Activated naive CD8-positive, alpha-beta T cell (primary cell): ENCODE measurements around the gene PGS1.
A peak's percentile ranks its signal among the peaks of the same experiment; 100 is the strongest.

Experiments used
- H3K27ac Mint-ChIP-seq: one replicate; pipeline ENCODE4 v1.8.0; 2021; ENCODE audit warnings: mixed read lengths
- H3K27me3 Mint-ChIP-seq: one replicate; pipeline ENCODE4 v1.8.0; 2021; ENCODE audit warnings: mixed read lengths
- H3K36me3 Mint-ChIP-seq: one replicate; pipeline ENCODE4 v1.8.0; 2021; ENCODE audit warnings: mixed read lengths
- H3K4me1 Mint-ChIP-seq: one replicate; pipeline ENCODE4 v1.8.0; 2021; ENCODE audit warnings: low read depth, mixed read lengths
- H3K4me3 Mint-ChIP-seq: one replicate; pipeline ENCODE4 v1.8.0; 2021; ENCODE audit warnings: mild to moderate bottlenecking, mixed read lengths
- H3K9me3 Mint-ChIP-seq: one replicate; pipeline ENCODE4 v1.8.0; 2021; ENCODE audit warnings: low read depth, mixed read lengths

The PGS1 gene

DNA sequence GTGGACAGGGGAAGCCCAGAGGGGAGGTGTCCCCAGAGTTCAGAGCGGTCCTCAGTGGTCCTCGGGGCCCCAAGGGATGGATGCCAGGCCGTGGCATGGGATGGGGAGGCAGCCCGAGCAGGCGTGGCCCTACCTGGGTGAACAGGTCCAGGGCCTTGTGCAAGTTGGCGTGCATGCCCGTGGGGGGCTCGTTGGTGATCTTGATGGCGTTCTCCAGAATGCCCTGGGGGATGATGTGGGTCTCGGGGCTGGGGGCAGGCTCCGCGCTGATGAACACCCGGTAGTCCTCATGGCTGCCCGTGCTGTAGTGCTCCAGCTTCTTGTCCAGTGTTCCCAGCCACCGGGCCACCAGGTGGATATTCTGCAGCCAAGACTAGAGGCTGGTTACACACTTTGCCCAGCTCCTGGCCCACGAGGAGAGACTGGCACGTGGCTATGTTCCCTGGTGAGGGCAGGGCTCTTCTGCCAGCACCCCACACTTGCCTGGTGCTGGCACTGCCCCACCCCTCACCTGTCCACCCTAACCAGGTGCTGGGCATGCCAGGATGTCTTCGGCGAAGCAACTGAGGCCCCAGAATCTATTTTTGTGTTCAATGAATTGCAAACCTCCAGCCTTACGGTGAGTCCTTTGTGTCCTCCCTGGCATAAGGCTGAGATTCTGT lies 59.2 kb downstream of the PGS1 start:
- Mint-ChIP-seq H3K36me3 (no peaks in the 10 kb centered on the region), H3K9me3 (no peaks in the 10 kb centered on the region), H3K27ac (no peak overlapping the region), H3K4me1 (no peaks in the 10 kb centered on the region), H3K27me3 (no peaks in the 10 kb centered on the region), H3K4me3 (no peak overlapping the region)

DNA sequence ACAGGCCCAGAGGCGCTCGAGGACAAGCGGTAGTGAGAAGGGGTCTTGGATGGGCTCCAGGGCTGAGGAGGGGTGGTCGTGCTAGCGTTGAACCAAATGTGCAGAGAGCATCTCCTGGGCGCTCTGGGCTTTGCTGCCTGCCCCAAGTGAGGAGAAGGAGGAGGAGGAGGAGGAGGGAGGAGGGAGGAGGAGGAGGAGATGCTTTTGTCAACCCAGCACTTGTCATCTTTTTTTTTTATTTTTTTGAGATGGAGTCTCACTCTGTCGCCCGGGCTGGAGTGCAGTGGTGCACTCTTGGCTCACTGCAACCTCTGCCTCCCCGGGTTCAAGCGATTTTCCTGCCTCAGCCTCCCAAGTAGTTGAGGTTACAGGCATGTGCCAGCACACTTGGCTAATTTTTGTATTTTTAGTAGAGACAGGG lies 59.8 kb downstream of the PGS1 start:
- peak overlapping the region; percentile 61 for H3K27ac Mint-ChIP-seq
- no peaks in the 10 kb centered on the region for H3K36me3 Mint-ChIP-seq
- no peak overlapping the region for H3K4me3 Mint-ChIP-seq

DNA sequence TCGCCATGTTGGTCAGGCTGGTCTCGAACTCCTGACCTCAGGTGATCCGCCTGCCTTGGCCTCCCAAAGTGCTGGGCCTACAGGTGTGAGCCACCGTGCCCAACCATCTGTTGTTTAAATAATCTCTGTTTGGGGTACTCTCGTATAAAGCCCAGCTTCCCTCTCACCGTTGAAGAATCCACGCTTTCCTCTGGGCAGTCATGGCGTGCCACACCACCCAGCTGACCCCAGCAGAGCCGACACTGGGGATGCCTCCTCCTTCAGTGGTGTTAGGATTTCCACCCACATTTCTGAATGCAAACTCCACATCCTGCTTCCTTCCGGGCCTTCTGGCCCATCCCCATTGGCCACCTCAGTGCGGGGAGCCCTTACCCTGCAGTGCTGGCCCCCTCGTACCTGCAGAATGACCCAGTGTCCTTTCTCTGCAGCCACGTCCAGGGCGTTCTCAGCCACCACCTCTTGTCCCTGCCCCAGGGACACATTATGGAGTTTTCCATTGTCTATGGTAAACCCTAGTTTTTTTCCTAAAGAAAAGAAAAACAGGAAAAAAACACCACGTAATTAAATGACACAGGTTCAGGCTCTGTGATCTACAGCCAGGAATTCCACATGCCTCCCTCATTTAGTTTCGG lies 60.4 kb downstream of the PGS1 start:
- Mint-ChIP-seq H3K4me1 (no peaks in the 10 kb centered on the region), H3K36me3 (no peaks in the 10 kb centered on the region), H3K9me3 (no peaks in the 10 kb centered on the region), H3K4me3 (no peak overlapping the region), H3K27ac (no peak overlapping the region), H3K27me3 (no peaks in the 10 kb centered on the region)

More for the DNA sequence above, 59.8 kb downstream of the PGS1 start:
- Mint-ChIP-seq H3K27me3 (no peaks in the 10 kb centered on the region), H3K9me3 (no peaks in the 10 kb centered on the region), H3K4me1 (no peaks in the 10 kb centered on the region)

DNA sequence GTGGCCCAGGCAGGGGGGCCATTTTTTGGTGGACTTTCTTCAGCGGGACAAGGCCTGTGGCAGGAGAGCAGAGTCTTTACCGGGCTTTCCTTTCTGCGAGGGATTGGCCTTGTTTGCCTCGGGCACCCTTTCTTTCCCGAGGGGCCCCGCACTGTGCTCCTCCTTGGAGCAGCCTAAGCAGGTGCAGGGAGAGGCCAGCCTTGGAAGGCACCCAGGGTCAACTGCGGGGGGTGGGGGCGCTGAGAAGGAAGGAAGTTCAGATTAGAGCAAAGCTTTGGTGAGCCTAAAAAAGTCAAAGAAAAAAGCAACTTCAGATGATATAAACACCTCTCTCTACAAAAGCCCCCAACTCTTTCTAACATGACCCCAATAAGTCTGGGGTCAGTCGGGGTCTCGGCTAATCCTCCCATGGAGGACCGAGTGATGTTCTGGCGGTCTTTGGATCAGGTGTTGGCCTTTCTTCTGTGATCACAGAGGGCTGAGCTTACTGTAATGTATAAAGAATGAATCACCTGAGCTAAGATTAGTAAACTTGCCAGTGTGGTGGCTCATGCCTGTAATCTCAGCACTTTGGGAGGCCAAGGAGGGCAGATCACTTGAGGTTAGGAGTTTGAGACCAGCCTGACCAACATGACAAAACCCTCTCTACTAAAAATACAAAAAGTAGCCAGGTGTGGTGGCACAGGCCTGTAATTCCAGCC lies 63.0 kb downstream of the PGS1 start:
- H3K9me3 Mint-ChIP-seq = no peaks in the 10 kb centered on the region
- no peaks in the 10 kb centered on the region for H3K36me3 Mint-ChIP-seq
- H3K27ac Mint-ChIP-seq = no peak overlapping the region
- H3K4me1 Mint-ChIP-seq = no peaks in the 10 kb centered on the region
- no peak overlapping the region for H3K4me3 Mint-ChIP-seq
- H3K27me3 Mint-ChIP-seq = peaks cover 1% of the 10 kb centered on the region

- Mint-ChIP-seq H3K4me3 (no peak overlapping the region), H3K36me3 (no peaks in the 10 kb centered on the region), H3K9me3 (no peaks in the 10 kb centered on the region), H3K27ac (no peak overlapping the region), H3K27me3 (peaks cover 1% of the 10 kb centered on the region), H3K4me1 (no peaks in the 10 kb centered on the region)
Observed at GRCh38 chr17:78442648-78443218, 64.3 kb downstream of the PGS1 start.

- H3K4me1 Mint-ChIP-seq = no peaks in the 10 kb centered on the region
- H3K4me3 Mint-ChIP-seq = no peak overlapping the region
- no peaks in the 10 kb centered on the region for H3K9me3 Mint-ChIP-seq
- H3K36me3 Mint-ChIP-seq = no peaks in the 10 kb centered on the region
- peaks cover 1% of the 10 kb centered on the region for H3K27me3 Mint-ChIP-seq
- H3K27ac Mint-ChIP-seq = no peak overlapping the region
Observed at GRCh38 chr17:78444392-78444791, 65.9 kb downstream of the PGS1 start.

- H3K4me3 Mint-ChIP-seq = no peak overlapping the region
- no peaks in the 10 kb centered on the region for H3K4me1 Mint-ChIP-seq
- no peak overlapping the region for H3K27ac Mint-ChIP-seq
- peaks cover 1% of the 10 kb centered on the region for H3K27me3 Mint-ChIP-seq
- H3K9me3 Mint-ChIP-seq = no peaks in the 10 kb centered on the region
- no peaks in the 10 kb centered on the region for H3K36me3 Mint-ChIP-seq
Observed at GRCh38 chr17:78446833-78447232, 68.4 kb downstream of the PGS1 start.

- Mint-ChIP-seq H3K4me3 (no peak overlapping the region), H3K27me3 (peaks cover 1% of the 10 kb centered on the region), H3K36me3 (no peaks in the 10 kb centered on the region), H3K4me1 (no peaks in the 10 kb centered on the region), H3K9me3 (no peaks in the 10 kb centered on the region), H3K27ac (no peak overlapping the region)
Observed at GRCh38 chr17:78448356-78448993, 70.0 kb downstream of the PGS1 start.

DNA sequence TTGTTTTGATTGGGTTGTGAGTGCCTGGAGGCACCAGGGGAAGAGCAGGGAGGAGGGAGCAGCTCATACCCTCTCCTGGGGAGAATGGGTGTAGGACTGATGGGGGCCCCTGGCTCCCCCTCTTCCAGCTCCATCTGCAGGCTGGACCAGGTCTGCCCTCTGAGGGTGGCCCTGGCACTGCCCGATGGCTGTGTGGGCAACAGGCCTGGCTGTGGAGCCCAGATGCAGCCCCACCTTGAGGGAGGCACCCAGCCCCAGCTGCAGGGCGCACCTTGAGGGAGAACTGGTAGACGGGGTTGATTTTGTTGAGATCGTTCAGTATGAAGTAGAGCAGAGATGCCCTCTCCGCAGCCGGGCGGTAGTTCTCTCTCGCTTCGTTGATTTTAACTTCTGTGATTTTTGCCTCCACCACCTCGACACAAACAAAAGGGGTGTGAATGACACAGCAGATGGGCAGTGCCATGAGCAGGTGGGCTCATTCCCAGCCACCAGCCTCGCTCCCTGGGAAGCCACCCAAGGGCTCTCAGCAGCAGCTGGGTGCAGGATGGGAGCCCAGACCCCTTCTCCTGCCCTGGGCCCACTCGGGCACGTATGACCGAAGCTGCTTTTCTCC lies 71.6 kb downstream of the PGS1 start:
- Mint-ChIP-seq H3K4me1 (no peaks in the 10 kb centered on the region), H3K36me3 (no peaks in the 10 kb centered on the region), H3K27ac (no peak overlapping the region), H3K27me3 (peaks cover 1% of the 10 kb centered on the region), H3K4me3 (no peak overlapping the region), H3K9me3 (no peaks in the 10 kb centered on the region)

DNA sequence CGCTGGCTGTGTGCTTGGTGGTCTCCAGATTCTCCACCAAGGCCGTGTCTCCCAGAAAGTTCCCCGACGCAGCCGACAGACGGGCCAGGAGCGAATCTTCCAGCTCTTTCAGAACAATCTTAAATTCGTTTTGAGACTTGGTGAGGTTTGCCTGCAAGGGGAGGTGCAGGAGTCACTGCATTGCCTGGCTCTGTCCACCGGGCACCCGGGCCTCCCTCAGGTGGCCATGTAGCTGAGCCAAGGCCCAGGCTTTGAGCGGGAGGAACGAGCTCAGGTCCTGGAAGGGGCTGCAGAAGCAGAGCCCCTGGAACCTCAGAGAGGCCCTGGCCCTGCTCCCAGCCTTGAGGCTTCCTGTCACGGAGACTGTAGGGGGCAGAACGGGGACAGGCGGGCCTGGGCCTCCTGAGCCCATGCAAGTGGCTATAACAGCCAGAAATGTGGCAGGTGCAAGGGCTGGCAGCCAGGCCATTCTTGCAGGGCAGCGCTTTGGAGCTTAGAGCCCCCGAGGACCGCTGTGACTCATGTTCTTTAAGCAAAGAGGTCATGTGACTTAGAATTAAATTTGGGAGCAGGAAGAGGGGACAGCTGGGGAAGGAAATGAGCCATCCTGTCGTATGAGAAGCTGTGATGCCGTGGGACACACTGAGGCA lies 72.4 kb downstream of the PGS1 start:
- Mint-ChIP-seq H3K27ac (no peak overlapping the region), H3K27me3 (peaks cover 1% of the 10 kb centered on the region), H3K9me3 (no peaks in the 10 kb centered on the region), H3K4me3 (no peak overlapping the region), H3K4me1 (no peaks in the 10 kb centered on the region), H3K36me3 (no peaks in the 10 kb centered on the region)

DNA sequence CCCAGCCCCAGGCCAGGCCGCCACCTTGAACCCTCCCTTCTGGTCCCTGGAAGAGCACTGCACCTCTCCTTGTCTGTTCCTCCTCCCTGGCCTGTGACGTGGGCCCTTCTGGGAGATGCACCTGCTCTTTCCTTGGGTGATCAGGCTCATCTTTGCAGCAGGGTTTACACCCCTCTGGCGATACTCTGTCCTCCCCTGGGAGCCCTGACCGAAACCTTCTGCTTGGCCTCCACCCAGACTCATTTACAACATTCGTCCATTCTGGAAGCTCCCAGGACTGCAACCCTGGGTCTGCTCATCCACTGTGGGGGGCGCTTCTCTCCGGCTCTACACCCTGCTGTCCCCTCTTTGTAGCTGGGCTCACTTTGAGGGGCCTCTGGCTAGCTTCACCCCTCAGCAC lies 73.3 kb downstream of the PGS1 start:
- H3K9me3 Mint-ChIP-seq = no peaks in the 10 kb centered on the region

GRCh38 chr17:78454346-78454745 lies 75.9 kb downstream of the PGS1 start:
- no peaks in the 10 kb centered on the region for H3K36me3 Mint-ChIP-seq
- H3K9me3 Mint-ChIP-seq = no peaks in the 10 kb centered on the region
- H3K27me3 Mint-ChIP-seq = no peaks in the 10 kb centered on the region
- H3K4me3 Mint-ChIP-seq = no peak overlapping the region
- no peaks in the 10 kb centered on the region for H3K4me1 Mint-ChIP-seq
- no peak overlapping the region for H3K27ac Mint-ChIP-seq

More for the DNA sequence above, 73.3 kb downstream of the PGS1 start:
- H3K4me1 Mint-ChIP-seq = no peaks in the 10 kb centered on the region
- H3K27me3 Mint-ChIP-seq = no peaks in the 10 kb centered on the region
- no peak overlapping the region for H3K4me3 Mint-ChIP-seq
- H3K36me3 Mint-ChIP-seq = no peaks in the 10 kb centered on the region
- H3K27ac Mint-ChIP-seq = no peak overlapping the region

DNA sequence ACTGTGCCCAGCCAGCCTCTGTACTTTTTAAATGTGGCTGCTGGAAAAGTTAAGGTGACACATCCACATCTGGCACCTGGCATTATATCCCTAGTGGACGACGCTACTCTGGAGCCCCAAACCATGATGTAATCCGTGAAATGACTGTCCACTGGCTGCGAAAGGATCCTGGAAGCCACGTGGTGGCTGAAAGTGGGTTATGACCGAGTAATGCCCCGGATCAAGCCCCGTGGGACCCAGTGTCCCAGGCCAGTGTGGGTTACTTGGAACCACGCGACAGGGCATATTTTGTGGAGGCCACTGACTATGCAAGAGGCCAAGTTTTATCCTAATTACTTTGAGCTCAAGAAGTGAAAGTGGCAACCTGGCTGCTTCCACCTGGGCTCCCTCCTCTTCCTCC lies 79.6 kb downstream of the PGS1 start:
- H3K36me3 Mint-ChIP-seq = no peaks in the 10 kb centered on the region
- no peaks in the 10 kb centered on the region for H3K9me3 Mint-ChIP-seq
- no peaks in the 10 kb centered on the region for H3K27me3 Mint-ChIP-seq
- no peak overlapping the region for H3K4me3 Mint-ChIP-seq
- no peak overlapping the region for H3K27ac Mint-ChIP-seq
- H3K4me1 Mint-ChIP-seq = no peaks in the 10 kb centered on the region

- Mint-ChIP-seq H3K27ac (no peak overlapping the region), H3K9me3 (no peaks in the 10 kb centered on the region), H3K27me3 (no peaks in the 10 kb centered on the region), H3K4me1 (no peaks in the 10 kb centered on the region), H3K36me3 (no peaks in the 10 kb centered on the region), H3K4me3 (no peak overlapping the region)
Observed at GRCh38 chr17:78458736-78459335, 80.4 kb downstream of the PGS1 start.
